AG20443 (cell line): Measurements from ENCODE around the gene LAMP1.
"Not testable (repeated sequence)": the region's sequence is repeated elsewhere in the genome, so short reads cannot be mapped to it uniquely, and the experiment has no call there.

Experiments used
- DNase-seq: peaks from one replicate; pipeline ENCODE4 v3.0.0; 2012; ENCODE audit warnings: low spot score, mixed read lengths

LAMP1 gene

DNA sequence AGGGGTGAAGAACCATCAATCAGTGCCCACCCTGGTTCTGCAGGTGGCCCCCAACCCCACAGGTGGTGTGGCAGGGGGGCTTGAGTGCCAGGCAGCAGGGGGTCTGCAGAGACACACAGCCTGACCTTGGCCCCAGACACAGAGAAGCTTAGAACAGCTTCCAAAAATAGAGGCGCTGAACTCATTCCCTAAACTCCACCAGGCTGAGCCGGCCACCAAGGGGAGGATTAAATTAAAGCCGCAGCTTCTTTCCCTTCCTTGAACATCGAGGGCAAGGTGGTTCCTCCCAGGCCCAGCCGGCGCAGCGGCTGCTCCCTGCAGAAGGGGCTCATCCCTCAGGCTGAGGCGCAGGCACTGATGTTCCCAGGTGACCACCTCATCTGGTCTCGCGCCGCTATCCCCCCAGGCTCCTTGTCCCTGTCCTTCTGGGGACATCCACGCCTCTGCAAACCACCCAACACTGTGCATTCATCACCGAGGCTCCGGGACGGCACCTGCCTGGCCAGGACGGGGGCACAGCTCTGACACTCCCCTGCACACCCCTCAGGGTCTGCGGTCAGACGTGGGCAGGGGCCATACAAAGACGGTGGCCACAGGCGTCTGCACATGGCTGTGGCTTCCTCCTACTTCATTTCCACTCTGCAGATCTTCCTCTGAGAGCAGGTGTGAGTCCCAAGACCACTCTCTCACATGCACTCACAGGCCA is 30.9 kb downstream of the LAMP1 start:
- DNase-seq = no peak

DNA sequence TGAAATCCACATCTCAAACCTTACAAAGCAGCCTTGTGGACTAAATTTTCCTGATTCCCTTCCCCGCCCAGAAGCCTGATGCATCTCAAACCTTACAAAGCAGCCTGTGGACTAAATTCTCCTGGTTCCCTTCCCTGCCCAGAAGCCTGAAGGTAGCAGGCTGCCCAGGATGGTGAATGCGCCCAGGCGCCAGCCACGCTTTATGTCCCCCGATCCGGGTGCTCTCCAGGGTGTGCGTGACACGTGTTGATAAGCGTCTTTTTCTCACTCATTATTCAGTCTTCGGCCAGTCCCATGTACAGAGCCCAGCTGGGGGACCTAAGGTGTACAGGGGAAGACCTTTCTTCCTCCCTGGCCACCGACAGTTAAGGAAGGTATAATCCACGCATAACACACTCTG is 31.8 kb downstream of the LAMP1 start:
- no peak for DNase-seq

GRCh38 chr13:113329656-113330312 is 32.7 kb downstream of the LAMP1 start:
- DNase-seq = no peak

GRCh38 chr13:113332615-113333014 is 35.6 kb downstream of the LAMP1 start:
- no peak for DNase-seq

DNA sequence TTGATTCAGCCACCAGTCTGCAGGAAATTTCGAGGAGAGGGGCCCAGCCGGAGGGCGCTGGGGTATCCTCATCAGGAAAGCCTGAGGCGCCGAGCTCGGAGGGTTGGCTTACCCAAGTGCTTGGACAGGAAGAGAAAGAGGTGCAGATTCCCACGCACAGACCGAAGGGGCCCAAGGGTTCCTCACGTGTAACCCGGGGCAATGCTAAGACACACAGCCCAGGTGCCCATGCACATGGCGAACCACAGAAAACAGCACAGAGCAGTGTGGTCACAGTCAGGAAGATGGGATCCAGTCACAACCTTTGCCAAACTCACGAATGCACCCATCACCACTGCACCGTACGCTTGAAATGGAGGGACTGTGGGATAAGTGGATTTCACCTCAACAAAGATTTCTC is 36.0 kb downstream of the LAMP1 start:
- DNase-seq = no peak

- no peak for DNase-seq
Observed at GRCh38 chr13:113337556-113337955, 40.5 kb downstream of the LAMP1 start.

DNA sequence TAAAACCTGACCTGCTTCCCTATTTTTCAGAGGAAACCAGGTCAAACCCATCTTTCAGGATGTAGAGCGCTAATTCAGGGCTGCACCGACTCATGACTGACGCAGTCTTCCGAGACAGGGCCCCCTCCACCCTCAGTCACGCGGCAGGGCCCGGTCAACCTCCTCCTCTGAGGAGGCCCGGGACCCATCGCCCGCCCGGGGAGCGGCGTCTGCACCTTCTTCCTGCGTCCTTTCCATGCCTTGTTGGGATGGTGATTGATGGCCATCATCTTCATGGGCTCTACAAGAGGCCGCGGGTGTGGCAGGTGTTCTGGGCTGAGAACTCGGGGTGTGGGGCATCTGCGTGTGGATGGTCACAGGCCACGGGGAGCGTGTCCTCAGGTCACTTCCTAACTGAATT is 40.9 kb downstream of the LAMP1 start:
- DNase-seq = no peak

- DNase-seq = no peak
Observed at GRCh38 chr13:113338451-113338850, 41.4 kb downstream of the LAMP1 start.

GRCh38 chr13:113342820-113343691 is 46.0 kb downstream of the LAMP1 start:
- DNase-seq = no peak

GRCh38 chr13:113343692-113343968 is 46.6 kb downstream of the LAMP1 start:
- DNase-seq = no peak

- DNase-seq = no peak
Observed at GRCh38 chr13:113345486-113345885, 48.4 kb downstream of the LAMP1 start.

DNA sequence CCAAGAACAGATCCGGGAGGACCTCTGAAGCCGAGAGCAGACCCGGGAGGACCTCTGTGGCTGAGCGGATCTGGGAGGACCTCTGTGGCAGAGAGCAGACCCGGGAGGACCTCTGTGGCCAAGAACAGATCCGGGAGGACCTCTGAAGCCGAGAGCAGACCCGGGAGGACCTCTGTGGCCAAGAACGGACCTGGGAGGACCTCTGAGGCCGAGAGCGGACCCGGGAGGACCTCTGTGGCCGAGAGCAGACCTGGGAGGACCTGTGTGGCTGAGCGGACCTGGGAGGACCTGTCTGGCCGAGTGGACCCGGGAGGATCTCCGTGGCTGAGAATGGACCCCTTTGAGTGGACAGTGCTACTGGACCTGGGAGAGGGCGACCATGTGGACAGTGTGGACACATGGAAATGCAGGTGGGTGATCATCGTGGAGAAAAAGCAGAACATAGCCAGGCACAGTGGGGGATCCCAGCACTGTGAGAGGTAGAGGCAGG is 50.7 kb downstream of the LAMP1 start:
- DNase-seq = not testable (repeated sequence)

- no peak for DNase-seq
Observed at GRCh38 chr13:113348591-113348990, 51.6 kb downstream of the LAMP1 start.

GRCh38 chr13:113349050-113349449 is 52.0 kb downstream of the LAMP1 start:
- DNase-seq = no peak

GRCh38 chr13:113349491-113349890 is 52.5 kb downstream of the LAMP1 start:
- no peak for DNase-seq

- no peak for DNase-seq
Observed at GRCh38 chr13:113350065-113350937, 53.3 kb downstream of the LAMP1 start.

DNA sequence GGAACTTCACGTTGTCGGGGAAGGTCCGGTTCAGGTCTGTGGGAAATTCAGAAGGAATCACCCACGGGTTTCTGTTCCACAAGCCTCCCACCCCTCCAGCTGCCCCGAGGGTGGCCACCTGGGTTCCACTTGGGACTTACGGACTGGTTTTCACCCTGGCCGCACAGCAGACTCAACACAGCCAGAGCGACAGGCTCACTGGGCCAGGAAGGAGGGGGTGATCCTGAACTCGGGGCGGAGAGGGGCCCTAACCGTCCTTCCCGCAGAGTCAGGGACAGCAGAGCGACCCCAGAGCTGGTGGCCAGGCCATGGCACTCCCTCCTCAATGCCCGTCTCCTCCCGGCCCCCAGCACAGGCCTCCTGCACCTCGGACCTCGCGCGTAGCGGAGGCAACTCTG is 53.9 kb downstream of the LAMP1 start:
- no peak for DNase-seq

GRCh38 chr13:113351514-113352026 is 54.5 kb downstream of the LAMP1 start:
- DNase-seq = no peak

- no peak for DNase-seq
Observed at GRCh38 chr13:113353254-113353653, 56.2 kb downstream of the LAMP1 start.

DNA sequence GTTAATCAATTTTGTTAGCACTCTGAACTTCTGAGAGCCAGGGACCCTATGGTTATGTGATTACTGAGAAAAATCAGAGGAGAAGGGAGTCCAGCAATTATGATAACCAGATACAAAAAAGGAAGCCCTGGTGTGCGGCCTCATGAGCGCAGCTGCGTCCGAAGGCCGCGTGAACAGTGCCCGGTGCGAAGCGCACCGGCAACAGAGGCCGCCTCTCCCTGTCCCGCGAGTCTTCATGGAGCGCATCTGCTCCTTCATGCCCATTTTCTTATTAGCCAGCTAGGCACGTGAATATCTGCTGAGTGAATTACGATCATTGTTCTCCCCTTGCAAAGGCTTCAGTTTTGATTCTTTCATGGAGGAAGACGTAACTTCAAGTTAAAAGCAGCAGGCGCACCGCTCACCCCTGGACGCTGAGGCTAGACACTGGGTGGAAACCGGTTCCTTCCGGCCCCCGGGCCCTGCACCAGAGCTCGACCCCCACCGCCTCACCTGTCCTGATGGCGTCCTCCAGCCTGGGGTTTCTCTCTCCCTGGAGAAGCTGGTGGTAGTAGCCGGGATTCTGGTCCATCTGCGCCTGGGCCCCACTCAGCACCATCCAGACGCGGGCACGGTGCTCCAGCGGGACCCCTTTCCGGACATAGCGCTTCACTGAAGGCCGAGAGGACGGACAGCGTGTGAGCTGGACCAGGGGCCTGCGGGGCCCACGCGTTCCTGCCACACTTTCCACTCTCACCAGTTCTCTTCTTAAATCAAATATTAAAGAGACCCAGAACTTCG is 58.0 kb downstream of the LAMP1 start:
- no peak for DNase-seq

DNA sequence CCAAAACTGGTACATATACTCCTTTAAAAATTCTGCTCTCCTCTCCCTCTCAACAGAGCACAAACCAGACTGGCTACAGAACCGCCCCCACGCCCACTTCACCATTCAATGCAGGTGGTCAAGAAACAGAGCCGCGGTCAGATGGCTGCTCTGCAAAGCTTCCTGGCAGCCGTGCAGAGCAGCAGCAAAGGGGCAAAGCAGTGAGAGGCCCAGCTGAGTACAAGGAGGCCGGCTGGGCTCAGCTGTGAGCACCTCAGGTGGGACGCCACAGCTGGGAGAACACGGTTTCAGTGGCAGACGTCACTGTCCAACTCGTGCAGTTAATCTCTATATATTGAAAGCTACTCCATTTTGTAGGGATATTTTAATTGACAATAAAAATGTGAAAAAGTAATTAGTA is 58.6 kb downstream of the LAMP1 start:
- DNase-seq = no peak
